ENCODE measurements around the gene NPIPB9. TPM values are rescaled to one million over a fixed set of nuclear protein-coding genes. Genes with fewer than 3 reads are reported as not detected.

The NPIPB9 gene
- total RNA-seq, 5 donors from 2014 or later (not counting 1 experiment from before 2014, with no cell fraction given), result 3.8 to 6.6 (median 4.5) TPM

GRCh38 chr16:28821874-28822519 is 70.4 kb downstream of the NPIPB9 start:
- H3K9me3 Mint-ChIP-seq, result no peaks in the 10 kb centered on the region
- ChIA-PET POLR2A (interaction anchor here (0.5 to 0.7 kb wide), 2 partner anchors 25 to 43 kb away, joined by 3 read pairs; no protein-coding TSS in a partner anchor), CTCF (interaction anchor here in 1 of 2 donors (0.6 to 1.0 kb wide), 6 partner anchors 24 to 1042 kb away, joined by 3 to 7 read pairs (median 4); partner anchors contain the start of genes CLN3, SH2B1 and TUFM)
- no peaks in the 10 kb centered on the region for H3K27me3 ChIP-seq (replicated peaks in 1 of 2; ENCODE audit: control insufficient read depth in 2 of 2, extremely low read depth in 1 of 2, insufficient read depth in 2 of 2, low read length in 1 of 2)
- H3K27ac Mint-ChIP-seq, result peak overlapping the region; percentile 84 to 86
- no peaks in the 10 kb centered on the region for H3K9me3 ChIP-seq
- peaks cover 22% of the 10 kb centered on the region in 2 experiments for H3K4me1 ChIP-seq (ENCODE audit: control insufficient read depth in 1 of 2, extremely low read depth in 1 of 2, insufficient read depth in 2 of 2, low read length in 2 of 2)
- H3K27ac ChIP-seq (ENCODE audit: low read length), result peak overlapping the region; percentile 90
- no peaks in the 10 kb centered on the region for H3K27me3 Mint-ChIP-seq
- peak overlapping the region; percentile 69 to 96 (median 81) for H3K4me3 Mint-ChIP-seq
- 44% methylated on average over 6 of the region's 13 CpGs for WGBS (ENCODE audit: insufficient coverage)
- ATAC-seq (replicated peaks in 1 of 4) (no peak), DNase-seq (no peak)
- peaks cover 18% of the 10 kb centered on the region for H3K36me3 Mint-ChIP-seq
- peaks cover 14 to 19% of the 10 kb centered on the region in 2 donors for H3K36me3 ChIP-seq (ENCODE audit: control insufficient read depth in 2 of 2, extremely low read depth in 1 of 2, insufficient read depth in 1 of 2, low read length in 1 of 2)
- H3K4me3 ChIP-seq (ENCODE audit: control insufficient read depth in 1 of 2, extremely low read depth in 1 of 2, low read length in 1 of 2), result peak overlapping the region; percentile 57 to 86
- H3K4me1 Mint-ChIP-seq, result peaks cover 36 to 44% (median 37%) of the 10 kb centered on the region in 3 donors

Other genes starting within 250 kb of the NPIPB9 start
- gene IL27, start 245.0 kb upstream of the NPIPB9 start, total RNA-seq, result not detected
- under 1 TPM in 3 of 5 donors, not detected in 2; 0.70 to 0.99 (median 0.98) TPM for gene NUPR1, start 212.8 kb upstream of the NPIPB9 start, total RNA-seq
- gene SGF29, start 197.9 kb upstream of the NPIPB9 start, total RNA-seq, result 10 to 100 TPM; 52.6 to 79.3 (median 74.6) TPM
- under 1 TPM in 3 of 5 donors, not detected in 2; 0.30 to 0.62 (median 0.53) TPM for gene SULT1A2, start 154.7 kb upstream of the NPIPB9 start, total RNA-seq
- 10 to 100 TPM; 13.3 to 19.0 (median 15.8) TPM for gene SULT1A1, start 141.7 kb upstream of the NPIPB9 start, total RNA-seq
- 1 to 10 TPM in 2 of 5 donors, under 1 TPM in 1, not detected in 2; 0.76 to 3.7 (median 2.1) TPM for gene NPIPB8, start 113.7 kb upstream of the NPIPB9 start, total RNA-seq
- gene EIF3C, start 40.3 kb upstream of the NPIPB9 start, total RNA-seq, result 100 to 1,000 TPM; 196 to 414 (median 337) TPM
- 100 to 1,000 TPM; 273 to 345 (median 281) TPM for gene ATXN2L, start 71.2 kb downstream of the NPIPB9 start, total RNA-seq
- 100 to 1,000 TPM in 4 of 5 donors, 10 to 100 TPM in 1; 90.2 to 131 (median 105) TPM for gene TUFM, start 94.6 kb downstream of the NPIPB9 start, total RNA-seq
- 100 to 1,000 TPM in 3 of 5 donors, 10 to 100 TPM in 2; 90.5 to 127 (median 120) TPM for gene SH2B1, start 112.1 kb downstream of the NPIPB9 start, total RNA-seq
- gene ATP2A1, start 126.7 kb downstream of the NPIPB9 start, total RNA-seq, result 1 to 10 TPM in 2 of 5 donors, under 1 TPM in 3; 0.82 to 1.6 (median 0.95) TPM
- 10 to 100 TPM; 26.9 to 35.5 (median 33.5) TPM for gene RABEP2, start 173.5 kb downstream of the NPIPB9 start, total RNA-seq
- 10 to 100 TPM in 1 of 5 donors, 1 to 10 TPM in 3, under 1 TPM in 1; 0.82 to 11.9 (median 3.5) TPM for gene CD19, start 180.2 kb downstream of the NPIPB9 start, total RNA-seq
- 100 to 1,000 TPM in 3 of 5 donors, 10 to 100 TPM in 2; 78.5 to 111 (median 100) TPM for gene NFATC2IP, start 199.2 kb downstream of the NPIPB9 start, total RNA-seq
- gene SPNS1, start 223.0 kb downstream of the NPIPB9 start, total RNA-seq, result 10 to 100 TPM; 28.2 to 53.2 (median 47.7) TPM
- 100 to 1,000 TPM; 237 to 440 (median 378) TPM for gene LAT, start 233.3 kb downstream of the NPIPB9 start, total RNA-seq